HEK293 (cell line): Measurements from ENCODE around the gene LCN10.

Source experiments
- CTCF ChIA-PET: fragments of 350-600 bp; formaldehyde crosslinking; extraction: SDS; loops from one replicate; lab custom pipeline; 2021; ENCODE audit warnings: antibody characterized with exemption; lab: Yijun Ruan, JAX
- POLR2A ChIA-PET: fragments of 300-600 bp; formaldehyde crosslinking; extraction: SDS; loops from one replicate; lab custom pipeline; 2020; ENCODE audit warnings: antibody characterized with exemption, inconsistent platforms; lab: Yijun Ruan, JAX
- H3K27ac ChIP-seq: fragments of 200-500 bp; sonication (Bioruptor generic); 2 replicates; pipeline ENCODE4 v1.5.1; 2014; ENCODE audit warnings: low read depth, low read length, control low read depth, inconsistent platforms; ENCODE audit errors: extremely low read depth
- H3K36me3 ChIP-seq, 2 experiments: fragments of 200-500 bp in 1 of 2; sonication (Bioruptor generic) in 1 of 2; 1 replicate in 1 of 2; 2 replicates in 1 of 2; pipeline ENCODE4 v1.5.1; 2014 to 2017; ENCODE audit warnings: inconsistent platforms in 2 of 2, low read length in 2 of 2; ENCODE audit not compliant: control insufficient read depth in 2 of 2, insufficient read depth in 1 of 2
- H3K4me1 ChIP-seq: fragments of 200-500 bp; sonication (Bioruptor generic); 2 replicates; pipeline ENCODE4 v1.5.1; 2014; ENCODE audit warnings: mild to moderate bottlenecking, low read length, inconsistent platforms; ENCODE audit not compliant: control insufficient read depth, insufficient read depth
- H3K4me3 ChIP-seq: 2 replicates; pipeline ENCODE4 v1.5.1; 2011; ENCODE audit warnings: low read depth, mild to moderate bottlenecking, control low read depth, low read length, moderate library complexity
- H3K9me3 ChIP-seq: fragments of 200-500 bp; sonication (Bioruptor generic); 2 replicates; pipeline ENCODE4 v1.5.1; 2014; ENCODE audit warnings: low read depth, low read length, inconsistent platforms; ENCODE audit not compliant: control insufficient read depth, insufficient read depth
- CTCF ChIP-seq: fragments of 450-650 bp; formaldehyde crosslinking; IDR thresholded peaks from 2 replicates; pipeline ENCODE4 v1.5.1; 2016; ENCODE audit warnings: missing biosample characterization, missing genetic modification characterization
- GFI1B ChIP-seq: fragments of 450-650 bp; formaldehyde crosslinking; IDR thresholded peaks from 2 replicates; pipeline ENCODE4 v1.5.1; 2016; ENCODE audit warnings: missing biosample characterization, missing genetic modification characterization
- KLF16 ChIP-seq: fragments of 450-650 bp; formaldehyde crosslinking; IDR thresholded peaks from 2 replicates; pipeline ENCODE4 v1.5.1; 2017; ENCODE audit warnings: missing biosample characterization, missing genetic modification characterization
- KLF8 ChIP-seq: fragments of 450-650 bp; formaldehyde crosslinking; IDR thresholded peaks from 2 replicates; pipeline ENCODE4 v1.5.1; 2016; ENCODE audit warnings: missing biosample characterization, missing genetic modification characterization
- OSR2 ChIP-seq: fragments of 450-650 bp; formaldehyde crosslinking; IDR thresholded peaks from 2 replicates; pipeline ENCODE4 v1.5.1; 2016; ENCODE audit warnings: missing biosample characterization, missing genetic modification characterization
- PRDM4 ChIP-seq: fragments of 450-650 bp; formaldehyde crosslinking; IDR thresholded peaks from 2 replicates; pipeline ENCODE4 v1.5.1; 2017; ENCODE audit warnings: missing biosample characterization, missing genetic modification characterization
- SCRT1 ChIP-seq: fragments of 450-650 bp; formaldehyde crosslinking; IDR thresholded peaks from 2 replicates; pipeline ENCODE4 v1.5.1; 2016; ENCODE audit warnings: missing biosample characterization, missing genetic modification characterization, borderline replicate concordance
- SETDB1 ChIP-seq: IDR thresholded peaks from one replicate; pipeline ENCODE4 v1.6.1; 2017; ENCODE audit warnings: mild to moderate bottlenecking, low read length, moderate library complexity, mixed read lengths; ENCODE audit not compliant: insufficient read length
- SP7 ChIP-seq: fragments of 450-650 bp; formaldehyde crosslinking; IDR thresholded peaks from 2 replicates; pipeline ENCODE4 v1.5.1; 2016; ENCODE audit warnings: missing biosample characterization, missing genetic modification characterization
- WT1 ChIP-seq: fragments of 450-650 bp; formaldehyde crosslinking; IDR thresholded peaks from 2 replicates; pipeline ENCODE4 v1.5.1; 2016; ENCODE audit warnings: missing biosample characterization, missing genetic modification characterization
- YY2 ChIP-seq: fragments of 450-650 bp; formaldehyde crosslinking; IDR thresholded peaks from 2 replicates; pipeline ENCODE4 v1.5.1; 2016; ENCODE audit warnings: missing biosample characterization, missing genetic modification characterization
- ZEB2 ChIP-seq: fragments of 450-650 bp; formaldehyde crosslinking; IDR thresholded peaks from 2 replicates; pipeline ENCODE4 v1.5.1; 2016; ENCODE audit warnings: missing biosample characterization, missing genetic modification characterization
- ZNF140 ChIP-seq: fragments of 450-650 bp; formaldehyde crosslinking; IDR thresholded peaks from 2 replicates; pipeline ENCODE4 v1.5.1; 2016; ENCODE audit warnings: missing biosample characterization, missing genetic modification characterization
- ZNF19 ChIP-seq: fragments of 450-650 bp; formaldehyde crosslinking; IDR thresholded peaks from 2 replicates; pipeline ENCODE4; 2016; ENCODE audit warnings: missing biosample characterization, missing genetic modification characterization, low read depth
- ZNF248 ChIP-seq: fragments of 450-650 bp; formaldehyde crosslinking; IDR thresholded peaks from 2 replicates; pipeline ENCODE4 v1.5.1; 2017; ENCODE audit warnings: missing biosample characterization, missing genetic modification characterization
- ZNF274 ChIP-seq, 2 experiments: fragments of 200-500 bp in 1 of 2; fragments of 450-650 bp in 1 of 2; sonication (Bioruptor generic) in 1 of 2; formaldehyde crosslinking in 1 of 2; IDR thresholded peaks; 2 replicates each; pipeline versions ENCODE4 v1.5.1 to v1.6.1; 2014 to 2016; ENCODE audit warnings: borderline replicate concordance in 1 of 2, inconsistent platforms in 1 of 2, low read length in 1 of 2, missing biosample characterization in 1 of 2, missing genetic modification characterization in 1 of 2
- ZNF362 ChIP-seq: fragments of 450-650 bp; formaldehyde crosslinking; IDR thresholded peaks from 2 replicates; pipeline ENCODE4 v1.5.1; 2016; ENCODE audit warnings: missing biosample characterization, missing genetic modification characterization
- ZNF518A ChIP-seq: fragments of 450-650 bp; formaldehyde crosslinking; conservative IDR thresholded peaks from 2 replicates; pipeline ENCODE4 v1.5.1; 2016; ENCODE audit warnings: low read depth, missing biosample characterization, missing genetic modification characterization
- ZNF544 ChIP-seq: fragments of 450-650 bp; formaldehyde crosslinking; IDR thresholded peaks from 2 replicates; pipeline ENCODE4 v1.5.0; 2017; ENCODE audit warnings: missing biosample characterization, missing genetic modification characterization
- ZNF549 ChIP-seq: fragments of 450-650 bp; IDR thresholded peaks from 2 replicates; pipeline ENCODE4 v1.5.1; 2018; ENCODE audit warnings: missing biosample characterization, missing genetic modification characterization, mild to moderate bottlenecking, inconsistent platforms, moderate library complexity
- ZNF560 ChIP-seq: fragments of 450-650 bp; formaldehyde crosslinking; IDR thresholded peaks from 2 replicates; pipeline ENCODE4 v1.5.1; 2017; ENCODE audit warnings: missing biosample characterization, missing genetic modification characterization, borderline replicate concordance
- ZNF571 ChIP-seq: fragments of 450-650 bp; formaldehyde crosslinking; IDR thresholded peaks from 2 replicates; pipeline ENCODE4 v1.5.0; 2017; ENCODE audit warnings: missing biosample characterization, missing genetic modification characterization
- ZNF600 ChIP-seq: fragments of 450-650 bp; formaldehyde crosslinking; IDR thresholded peaks from 2 replicates; pipeline ENCODE4 v1.5.1; 2016; ENCODE audit warnings: missing biosample characterization, missing genetic modification characterization
- ZNF623 ChIP-seq: fragments of 450-650 bp; formaldehyde crosslinking; IDR thresholded peaks from 2 replicates; pipeline ENCODE4 v1.5.1; 2016; ENCODE audit warnings: missing biosample characterization, missing genetic modification characterization
- ZNF707 ChIP-seq: fragments of 450-650 bp; formaldehyde crosslinking; IDR thresholded peaks from 2 replicates; pipeline ENCODE4 v1.5.1; 2016; ENCODE audit warnings: missing biosample characterization, missing genetic modification characterization
- ZNF777 ChIP-seq: fragments of 450-650 bp; formaldehyde crosslinking; IDR thresholded peaks from 2 replicates; pipeline ENCODE4 v1.5.1; 2017; ENCODE audit warnings: missing biosample characterization, missing genetic modification characterization, borderline replicate concordance
- ZNF792 ChIP-seq: fragments of 450-650 bp; formaldehyde crosslinking; IDR thresholded peaks from 2 replicates; pipeline ENCODE4 v1.5.1; 2016; ENCODE audit warnings: missing biosample characterization, missing genetic modification characterization

Gene LCN10

GRCh38 chr9:136728080-136728547, 14.6 kb downstream of the LCN10 start (continued):
- TF ChIP-seq ZNF549 (tag by site-specific recombination) (no peak), ZNF623 (tag by site-specific recombination) (0 out of 2 replicates have a peak, but pooled peaks have one; percentile 15), ZNF707 (no peak), ZNF571 (tag by site-specific recombination) (no peak), SCRT1 (no peak), YY2 (tag by site-specific recombination) (peak; percentile 52; the same call in 1 of the 2 replicates), KLF8 (tag by site-specific recombination) (peak; percentile 97), ZNF19 (tag by site-specific recombination) (no peak), ZNF600 (tag by site-specific recombination) (no peak), ZNF362 (tag by site-specific recombination) (no peak), ZNF560 (tag by site-specific recombination) (no peak)

- H3K27ac ChIP-seq, result peak overlapping the region; percentile 71; the same call in 1 of the 2 replicates
- H3K4me1 ChIP-seq, result no peaks in the 10 kb centered on the region; the same call in 1 of the 2 replicates
- H3K36me3 ChIP-seq, result peaks cover 0 to 53% of the 10 kb centered on the region in 2 experiments; a peak in 2 of 3 replicates
- ChIA-PET CTCF (interaction anchor here (0.6 to 3.9 kb wide), 13 partner anchors 11 to 316 kb away, joined by 3 to 14 read pairs (median 4); partner anchors contain the start of genes ENTR1 and PMPCA), POLR2A (interaction anchor here (0.6 to 4.0 kb wide), 17 partner anchors 8 to 756 kb away, joined by 3 to 79 read pairs (median 8); partner anchors contain the start of genes DIPK1B and LCN6)
- H3K4me3 ChIP-seq, result peak overlapping the region; percentile 59
- no peaks in the 10 kb centered on the region for H3K9me3 ChIP-seq
- no peak for TF ChIP-seq WT1 (tag by site-specific recombination)
- no peak for TF ChIP-seq OSR2
- peak; percentile 57; the same call in 1 of the 2 replicates for TF ChIP-seq ZEB2
- TF ChIP-seq KLF16, result no peak
- no peak for TF ChIP-seq ZNF777 (tag by site-specific recombination)
- TF ChIP-seq ZNF140, result no peak
- TF ChIP-seq ZNF792 (tag by site-specific recombination), result no peak
- TF ChIP-seq ZNF544 (tag by site-specific recombination), result no peak
- TF ChIP-seq SP7 (tag by site-specific recombination), result peak; percentile 16; the same call in 1 of the 2 replicates
- no peak for TF ChIP-seq ZNF248 (tag by site-specific recombination)
- no peak for TF ChIP-seq ZNF518A (tag by site-specific recombination)
- 0 out of 2 replicates have a peak, but pooled peaks have one; percentile 30 for TF ChIP-seq GFI1B (tag by site-specific recombination)
- TF ChIP-seq CTCF (tag by site-specific recombination), result peak; percentile 96
- no peak for TF ChIP-seq ZNF274 (IDR thresholded peaks at IDR 0.05; ENCODE audit: low read length)
- no peak for TF ChIP-seq ZNF274 (tag by site-specific recombination; IDR thresholded peaks at IDR 0.05; ENCODE audit: borderline replicate concordance)
- no peak for TF ChIP-seq SETDB1
- TF ChIP-seq PRDM4, result peak; percentile 90
These were observed 16.0 kb downstream of the LCN10 start for GRCh38 chr9:136726631-136727191.
